NT2/D1 (cell line): Measurements from ENCODE around the gene LOXHD1.

ENCODE experiments used
- SUZ12 ChIP-seq: IDR thresholded peaks from 2 replicates; pipeline ENCODE4 v1.6.1; 2011; ENCODE audit not compliant: insufficient read length, insufficient read depth; ENCODE audit errors: extremely low read depth
- YY1 ChIP-seq: IDR thresholded peaks from 2 replicates; pipeline ENCODE4 v1.6.1; 2011; ENCODE audit not compliant: insufficient read length, insufficient read depth

- TF ChIP-seq SUZ12 (no peak), YY1 (no peak)
These were observed 96.4 kb downstream of the LOXHD1 start for GRCh38 chr18:46560671-46561045.
